PFSK-1 (cell line): ENCODE results near the gene FOXN3.

ENCODE experiments used
- FOXP2 ChIP-seq: optimal IDR thresholded peaks from 2 replicates; pipeline ENCODE3; 2011; ENCODE audit warnings: borderline replicate concordance, control low read depth, inconsistent platforms; ENCODE audit not compliant: insufficient read depth; ENCODE audit errors: extremely low read length, extremely low read depth
- POLR2AphosphoS5 ChIP-seq: IDR thresholded peaks from 2 replicates; pipeline ENCODE4 v1.6.1; 2012; ENCODE audit warnings: low read depth, mild to moderate bottlenecking, control low read depth, low read length, moderate library complexity
- SIN3A ChIP-seq: IDR thresholded peaks from 2 replicates; pipeline ENCODE4 v1.6.1; 2012; ENCODE audit warnings: mild to moderate bottlenecking, low read length, moderate library complexity, borderline replicate concordance; ENCODE audit not compliant: insufficient read depth
- TAF1 ChIP-seq: IDR thresholded peaks from 2 replicates; pipeline ENCODE4 v1.6.1; 2012; ENCODE audit warnings: low read length, control low read depth, borderline replicate concordance; ENCODE audit not compliant: insufficient read depth
- TF ChIP-seq, protein P1 (sequence below), 2 experiments: IDR thresholded peaks; 2 replicates each; pipeline versions ENCODE4 v1.6.1 to v1.8.0; 2011 to 2012; ENCODE audit warnings: low read depth in 2 of 2, low read length in 2 of 2, control low read depth in 1 of 2, inconsistent platforms in 1 of 2, mild to moderate bottlenecking in 1 of 2, moderate library complexity in 1 of 2; ENCODE audit not compliant: insufficient read depth in 1 of 2

FOXN3 gene

DNA sequence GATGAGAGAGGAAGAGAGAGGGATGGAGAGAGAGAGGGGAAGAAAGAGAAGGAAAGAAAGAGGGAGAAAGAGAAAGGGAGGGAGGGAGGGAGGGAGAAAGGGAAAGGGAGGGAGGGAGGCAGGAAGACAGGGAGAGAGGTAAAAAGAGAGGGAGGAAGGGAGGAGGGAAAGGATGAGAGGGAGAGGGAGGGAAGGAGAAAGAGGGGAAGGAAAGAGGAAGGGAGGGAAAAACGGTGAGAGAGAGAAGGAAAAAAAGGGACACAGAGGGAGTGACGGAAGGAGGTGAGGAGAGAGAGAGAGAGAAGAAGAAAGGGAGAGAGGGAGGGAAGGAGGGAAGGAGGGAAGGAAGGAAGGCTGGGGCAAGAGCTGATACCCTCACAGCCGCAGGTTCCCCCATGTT, 56.8 kb downstream of the FOXN3 start:
- TF ChIP-seq SIN3A: no peak
- no peak for TF ChIP-seq FOXP2
- no peak for TF ChIP-seq TAF1
- TF ChIP-seq, protein P1, sequence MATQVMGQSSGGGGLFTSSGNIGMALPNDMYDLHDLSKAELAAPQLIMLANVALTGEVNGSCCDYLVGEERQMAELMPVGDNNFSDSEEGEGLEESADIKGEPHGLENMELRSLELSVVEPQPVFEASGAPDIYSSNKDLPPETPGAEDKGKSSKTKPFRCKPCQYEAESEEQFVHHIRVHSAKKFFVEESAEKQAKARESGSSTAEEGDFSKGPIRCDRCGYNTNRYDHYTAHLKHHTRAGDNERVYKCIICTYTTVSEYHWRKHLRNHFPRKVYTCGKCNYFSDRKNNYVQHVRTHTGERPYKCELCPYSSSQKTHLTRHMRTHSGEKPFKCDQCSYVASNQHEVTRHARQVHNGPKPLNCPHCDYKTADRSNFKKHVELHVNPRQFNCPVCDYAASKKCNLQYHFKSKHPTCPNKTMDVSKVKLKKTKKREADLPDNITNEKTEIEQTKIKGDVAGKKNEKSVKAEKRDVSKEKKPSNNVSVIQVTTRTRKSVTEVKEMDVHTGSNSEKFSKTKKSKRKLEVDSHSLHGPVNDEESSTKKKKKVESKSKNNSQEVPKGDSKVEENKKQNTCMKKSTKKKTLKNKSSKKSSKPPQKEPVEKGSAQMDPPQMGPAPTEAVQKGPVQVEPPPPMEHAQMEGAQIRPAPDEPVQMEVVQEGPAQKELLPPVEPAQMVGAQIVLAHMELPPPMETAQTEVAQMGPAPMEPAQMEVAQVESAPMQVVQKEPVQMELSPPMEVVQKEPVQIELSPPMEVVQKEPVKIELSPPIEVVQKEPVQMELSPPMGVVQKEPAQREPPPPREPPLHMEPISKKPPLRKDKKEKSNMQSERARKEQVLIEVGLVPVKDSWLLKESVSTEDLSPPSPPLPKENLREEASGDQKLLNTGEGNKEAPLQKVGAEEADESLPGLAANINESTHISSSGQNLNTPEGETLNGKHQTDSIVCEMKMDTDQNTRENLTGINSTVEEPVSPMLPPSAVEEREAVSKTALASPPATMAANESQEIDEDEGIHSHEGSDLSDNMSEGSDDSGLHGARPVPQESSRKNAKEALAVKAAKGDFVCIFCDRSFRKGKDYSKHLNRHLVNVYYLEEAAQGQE (IDR thresholded peaks at IDR 0.05; ENCODE audit: insufficient read depth in 1 of 2, low read depth in 2 of 2, low read length in 2 of 2): no peak
- TF ChIP-seq POLR2AphosphoS5: no peak

DNA sequence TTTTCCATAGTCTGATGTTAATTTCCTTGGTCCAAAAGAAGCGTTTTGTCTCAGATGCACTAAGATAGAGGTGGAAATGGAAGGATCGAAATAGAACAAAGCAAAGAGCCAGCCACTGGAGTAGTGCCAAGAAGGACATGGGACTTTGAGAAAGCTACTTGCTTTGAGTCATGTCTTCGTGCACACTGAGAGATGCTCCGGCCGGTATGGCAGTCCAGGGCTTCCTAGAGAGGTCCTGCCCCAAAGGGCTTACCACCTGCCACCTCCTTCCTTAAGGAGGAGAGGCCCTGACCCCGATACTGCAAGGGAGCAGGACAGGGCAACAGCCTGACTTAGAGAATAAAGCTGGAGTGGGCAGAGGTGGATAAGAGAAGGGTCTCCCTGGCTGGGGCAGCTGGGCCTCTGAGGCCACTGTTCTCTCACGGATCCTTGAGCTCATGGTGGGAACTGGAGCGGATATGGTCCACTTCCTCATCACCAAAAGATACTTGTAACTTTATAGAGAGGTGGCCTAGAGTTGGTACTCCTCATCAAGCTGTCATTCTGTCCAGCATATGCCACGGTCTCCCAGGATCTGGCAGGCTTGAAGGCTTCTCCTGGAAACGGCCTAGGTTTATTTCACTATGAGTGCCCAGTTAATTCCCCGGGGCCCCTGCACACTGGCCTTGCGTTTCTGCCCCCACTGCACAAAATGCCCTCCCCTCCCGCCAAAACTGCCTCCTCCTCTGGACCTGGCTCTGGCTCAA, 57.4 kb downstream of the FOXN3 start:
- TF ChIP-seq FOXP2 (no peak), SIN3A (no peak), TAF1 (no peak), POLR2AphosphoS5 (no peak)
- TF ChIP-seq, protein P1 (IDR thresholded peaks at IDR 0.05; ENCODE audit: insufficient read depth in 1 of 2, low read depth in 2 of 2, low read length in 2 of 2): no peak

- TF ChIP-seq SIN3A (no peak), TAF1 (no peak), FOXP2 (no peak), POLR2AphosphoS5 (no peak)
- TF ChIP-seq, protein P1 (IDR thresholded peaks at IDR 0.05; ENCODE audit: insufficient read depth in 1 of 2, low read depth in 2 of 2, low read length in 2 of 2): no peak
Observed at GRCh38 chr14:89357655-89358297, 59.3 kb downstream of the FOXN3 start.

GRCh38 chr14:89356927-89357326, 60.1 kb downstream of the FOXN3 start:
- TF ChIP-seq POLR2AphosphoS5 (no peak), TAF1 (no peak), FOXP2 (no peak), SIN3A (no peak)
- TF ChIP-seq, protein P1 (IDR thresholded peaks at IDR 0.05; ENCODE audit: insufficient read depth in 1 of 2, low read depth in 2 of 2, low read length in 2 of 2): no peak
